Gastroesophageal sphincter (tissue), 4 donors: Measurements from ENCODE around the gene ADGRB2. TPM values are rescaled to one million over a fixed set of nuclear protein-coding genes. Genes with fewer than 3 reads are reported as not detected.

Source experiments
- ATAC-seq: fragments of 150-250 bp; one replicate; pipeline ENCODE4 v1.9.1; 2016; ENCODE audit warnings: mild to moderate bottlenecking, moderate library complexity
- H3K27ac ChIP-seq, 4 donors: fragments of 200-600 bp; sonication (generic) in 3 of 4; 1 replicate in 3 of 4; 2 replicates in 1 of 4; pipeline ENCODE4 v1.5.1; 2016 to 2019
- H3K27me3 ChIP-seq: fragments of 200-600 bp; sonication (generic); one replicate; pipeline ENCODE4 v1.5.1; 2019
- H3K36me3 ChIP-seq, 2 donors: fragments of 200-600 bp; sonication (generic); one replicate each; pipeline ENCODE4 v1.5.1; 2019; ENCODE audit warnings: control low read depth in 1 of 2
- H3K4me1 ChIP-seq, 3 donors: fragments of 200-600 bp; sonication (generic); 1 replicate in 2 of 3; 2 replicates in 1 of 3; pipeline ENCODE4 v1.5.1; 2016 to 2019; ENCODE audit warnings: control low read depth in 2 of 3
- H3K4me3 ChIP-seq, 2 donors: fragments of 200-600 bp; sonication (generic); one replicate each; pipeline ENCODE4 v1.5.1; 2019; ENCODE audit warnings: mild to moderate bottlenecking in 1 of 2, moderate library complexity in 1 of 2
- H3K9me3 ChIP-seq, 3 donors: fragments of 200-600 bp; sonication (generic); one replicate each; pipeline ENCODE4 v1.5.1; 2017 to 2019; ENCODE audit warnings: control low read depth in 2 of 3
- EP300 ChIP-seq: sonication (generic); formaldehyde crosslinking; IDR thresholded peaks from one replicate; pipeline ENCODE4 v1.6.1; 2017; ENCODE audit warnings: antibody characterized with exemption, mild to moderate bottlenecking
- POLR2A ChIP-seq, 2 donors: fragments of 450-650 bp; IDR thresholded peaks; one replicate each; pipeline ENCODE4 v1.6.1; 2017; ENCODE audit warnings: antibody characterized with exemption in 2 of 2, mild to moderate bottlenecking in 2 of 2, moderate library complexity in 1 of 2
- POLR2AphosphoS5 ChIP-seq: sonication (generic); formaldehyde crosslinking; IDR thresholded peaks from one replicate; pipeline ENCODE4 v1.6.1; 2017; ENCODE audit warnings: antibody characterized with exemption
- WGBS, 2 donors: methylation state at CpG; one replicate each; pipeline ENCODE4 v1.1.5; 2018; ENCODE audit warnings: low coverage in 1 of 2; 5-methylcytosine and 5-hydroxymethylcytosine counted together
- total RNA-seq, 4 donors: library from RNA; depleted of rRNA; stranded (reverse); fragments of >200 nt; gene quantifications; one replicate each; pipeline ENCODE4 v1.1.0, GENCODE V29; 2016
- TF ChIP-seq, protein P1 (sequence below), 4 experiments: fragments of 200-600 bp in 2 of 4; fragments of 450-650 bp in 2 of 4; sonication (generic) in 1 of 4; IDR thresholded peaks; one replicate each; pipeline ENCODE4 v1.5.1; 2017 to 2019; ENCODE audit warnings: antibody characterized with exemption in 4 of 4, mild to moderate bottlenecking in 2 of 4, moderate library complexity in 2 of 4

ADGRB2 gene
- total RNA-seq, 4 donors from 2014 or later = 1.7 to 6.0 (median 3.2) TPM

DNA sequence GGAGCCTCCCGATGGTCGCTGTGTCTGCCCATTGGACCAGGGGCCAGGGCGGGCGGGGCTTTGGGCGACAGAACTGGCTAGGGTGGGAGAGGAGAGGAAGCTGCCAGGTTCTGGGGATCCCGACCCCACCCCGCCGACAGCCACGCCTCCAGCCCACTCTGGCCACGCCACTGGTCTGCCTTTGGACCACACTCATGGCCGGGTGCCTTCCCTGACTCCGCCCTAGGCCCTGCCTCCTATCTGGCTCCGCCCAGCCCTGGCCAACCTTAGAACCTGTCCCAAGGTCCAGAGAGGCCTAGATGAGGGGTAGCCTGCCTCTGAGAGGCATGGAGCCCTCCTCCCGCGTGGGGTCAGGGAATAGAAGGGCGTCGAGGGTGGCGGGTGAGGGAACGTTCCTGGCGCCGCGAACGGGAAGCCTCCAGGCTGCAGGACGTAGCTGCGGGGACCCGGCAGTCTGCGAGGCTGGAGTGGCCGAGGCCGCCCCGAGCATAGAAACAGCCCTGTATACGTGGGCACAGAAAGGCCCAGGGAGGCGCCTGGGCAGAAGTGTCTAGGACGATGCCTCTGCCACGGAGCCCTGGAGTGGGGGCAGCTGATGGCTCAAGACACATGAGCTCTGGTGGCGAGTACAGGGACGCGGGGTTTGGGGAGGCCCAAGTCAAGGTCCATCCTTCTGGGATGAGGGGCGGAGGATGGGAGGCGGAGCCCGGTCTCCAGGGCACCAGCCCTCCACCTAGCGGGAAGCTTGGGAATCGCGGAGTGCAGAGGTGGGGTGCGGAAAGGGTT lies 48.9 kb downstream of the ADGRB2 start:
- peak overlapping the region; percentile 16 to 58 for H3K4me3 ChIP-seq
- no peaks in the 10 kb centered on the region for H3K27me3 ChIP-seq
- ATAC-seq = peak; percentile 94
- no peaks in the 10 kb centered on the region for H3K9me3 ChIP-seq
- H3K27ac ChIP-seq = peak overlapping the region; percentile 71 to 97 (median 96)
- WGBS, 2 donors = 0 to 1% methylated on average over 2 to 8 of the region's 44 CpGs
- peaks cover 0 to 53% (median 37%) of the 10 kb centered on the region in 3 donors for H3K4me1 ChIP-seq
- TF ChIP-seq, protein P1, sequence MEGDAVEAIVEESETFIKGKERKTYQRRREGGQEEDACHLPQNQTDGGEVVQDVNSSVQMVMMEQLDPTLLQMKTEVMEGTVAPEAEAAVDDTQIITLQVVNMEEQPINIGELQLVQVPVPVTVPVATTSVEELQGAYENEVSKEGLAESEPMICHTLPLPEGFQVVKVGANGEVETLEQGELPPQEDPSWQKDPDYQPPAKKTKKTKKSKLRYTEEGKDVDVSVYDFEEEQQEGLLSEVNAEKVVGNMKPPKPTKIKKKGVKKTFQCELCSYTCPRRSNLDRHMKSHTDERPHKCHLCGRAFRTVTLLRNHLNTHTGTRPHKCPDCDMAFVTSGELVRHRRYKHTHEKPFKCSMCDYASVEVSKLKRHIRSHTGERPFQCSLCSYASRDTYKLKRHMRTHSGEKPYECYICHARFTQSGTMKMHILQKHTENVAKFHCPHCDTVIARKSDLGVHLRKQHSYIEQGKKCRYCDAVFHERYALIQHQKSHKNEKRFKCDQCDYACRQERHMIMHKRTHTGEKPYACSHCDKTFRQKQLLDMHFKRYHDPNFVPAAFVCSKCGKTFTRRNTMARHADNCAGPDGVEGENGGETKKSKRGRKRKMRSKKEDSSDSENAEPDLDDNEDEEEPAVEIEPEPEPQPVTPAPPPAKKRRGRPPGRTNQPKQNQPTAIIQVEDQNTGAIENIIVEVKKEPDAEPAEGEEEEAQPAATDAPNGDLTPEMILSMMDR (IDR thresholded peaks at IDR 0.05) = peak in 3 of 4 experiments; percentile 88 to 99 (median 89)
- TF ChIP-seq POLR2A (IDR thresholded peaks at IDR 0.05) = peak; percentile 26 to 34
- TF ChIP-seq POLR2AphosphoS5 = peak; percentile 53
- TF ChIP-seq EP300 = no peak
- no peaks in the 10 kb centered on the region for H3K36me3 ChIP-seq

DNA sequence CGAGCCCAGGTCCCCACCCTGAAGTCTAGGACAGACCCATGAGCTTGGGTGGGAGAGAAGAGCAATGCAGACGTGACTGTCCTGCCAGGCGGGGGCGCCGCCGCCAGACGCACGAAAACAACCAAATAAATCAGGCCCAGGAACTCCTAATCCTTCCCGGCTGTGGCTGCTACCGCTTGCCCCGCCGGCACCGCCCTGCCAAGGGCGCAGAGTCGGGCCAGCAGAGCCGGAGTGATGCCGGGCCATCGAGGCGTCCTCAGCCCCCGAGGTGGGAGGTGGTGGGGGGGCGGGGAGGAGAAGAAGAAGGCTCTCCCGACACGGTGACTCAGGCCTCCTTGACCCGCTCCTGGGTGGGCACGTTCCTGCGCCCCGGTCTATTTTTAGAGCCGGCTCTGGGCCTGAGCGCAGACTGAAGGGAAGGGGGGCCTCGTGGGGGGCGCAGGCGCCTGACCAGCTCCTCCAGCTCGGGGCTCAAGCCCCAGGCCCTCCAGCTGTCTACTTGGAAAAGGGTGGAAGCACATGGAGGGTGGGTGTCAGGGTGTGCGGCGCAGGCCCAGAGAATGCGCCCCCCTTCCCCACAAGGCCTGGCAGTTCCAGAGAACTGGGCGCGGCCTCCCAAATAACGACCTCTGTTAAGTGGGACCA lies 49.6 kb downstream of the ADGRB2 start:
- 0% methylated on average over 2 of the region's 39 CpGs; no CpG with 5 or more reads in 1 of the 2 donors for WGBS, 2 donors
- Histone ChIP-seq H3K27ac (peak overlapping the region; percentile 71 to 97 (median 96)), H3K27me3 (no peaks in the 10 kb centered on the region), H3K4me3 (peak overlapping the region; percentile 0 to 58), H3K4me1 (peaks cover 0 to 53% (median 37%) of the 10 kb centered on the region in 3 donors), H3K9me3 (no peaks in the 10 kb centered on the region), H3K36me3 (no peaks in the 10 kb centered on the region)
- no peak for TF ChIP-seq POLR2A (IDR thresholded peaks at IDR 0.05)
- TF ChIP-seq, protein P1 (IDR thresholded peaks at IDR 0.05) = peak in 3 of 4 experiments; percentile 36 to 66 (median 37)
- TF ChIP-seq POLR2AphosphoS5 = peak; percentile 94
- TF ChIP-seq EP300 = no peak
- peak; percentile 74 for ATAC-seq

DNA sequence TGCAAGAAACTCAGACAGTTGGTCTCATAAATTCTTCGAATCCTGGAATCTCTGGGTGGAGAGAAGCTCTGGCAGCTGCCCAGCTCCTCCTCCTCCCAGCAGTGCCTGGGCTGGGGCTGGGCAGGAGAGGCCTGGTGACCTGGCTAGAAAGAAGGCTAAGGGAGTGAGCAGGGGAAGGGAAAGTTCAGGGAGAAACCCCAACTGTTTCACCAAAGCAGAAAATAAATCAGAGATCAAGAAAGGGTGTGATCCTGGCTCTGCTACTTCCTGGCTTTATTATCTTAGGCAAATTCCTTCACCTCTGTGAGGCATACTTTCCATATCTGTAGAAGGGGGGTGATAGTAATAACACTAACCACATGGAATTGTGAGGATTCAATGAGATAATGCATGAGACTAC lies 51.5 kb downstream of the ADGRB2 start:
- 0% methylated on average over 1 of the region's 1 CpG; no CpG with 5 or more reads in 1 of the 2 donors for WGBS, 2 donors
- peaks cover 0 to 53% (median 37%) of the 10 kb centered on the region in 3 donors for H3K4me1 ChIP-seq
- no peak overlapping the region for H3K4me3 ChIP-seq
- peak overlapping the region; percentile 71 to 97 (median 96) for H3K27ac ChIP-seq
- no peak for TF ChIP-seq EP300
- TF ChIP-seq POLR2AphosphoS5 = peak; percentile 74
- TF ChIP-seq POLR2A (IDR thresholded peaks at IDR 0.05) = no peak
- TF ChIP-seq, protein P1 (IDR thresholded peaks at IDR 0.05) = no peak
- ATAC-seq = no peak
- no peaks in the 10 kb centered on the region for H3K36me3 ChIP-seq
- no peaks in the 10 kb centered on the region for H3K9me3 ChIP-seq
- H3K27me3 ChIP-seq = no peaks in the 10 kb centered on the region

DNA sequence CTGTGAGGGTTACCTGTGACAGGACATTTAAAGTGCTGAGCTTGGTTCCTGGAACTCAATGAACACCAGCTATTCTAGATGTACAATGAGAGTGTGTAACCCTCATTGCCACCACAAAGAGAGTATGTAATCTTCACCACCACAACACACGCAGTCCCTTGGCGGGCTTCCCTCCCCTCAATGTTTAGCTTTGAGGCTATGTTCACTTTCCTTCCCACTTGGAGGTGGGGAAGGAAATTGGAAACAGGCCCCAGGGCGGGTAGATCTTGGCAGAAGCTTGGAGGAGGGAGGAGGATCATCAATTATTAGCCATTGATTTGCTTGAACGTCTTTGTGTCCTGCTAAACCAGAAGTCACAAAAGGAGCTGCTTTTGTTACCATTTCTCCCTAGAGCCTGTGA lies 52.1 kb downstream of the ADGRB2 start:
- 0 to 50% methylated on average over 1 to 4 of the region's 4 CpGs for WGBS, 2 donors
- peaks cover 0 to 53% (median 37%) of the 10 kb centered on the region in 3 donors for H3K4me1 ChIP-seq

More for the DNA sequence above, 52.1 kb downstream of the ADGRB2 start:
- TF ChIP-seq EP300 = no peak
- TF ChIP-seq POLR2A (IDR thresholded peaks at IDR 0.05) = no peak
- TF ChIP-seq, protein P1 (IDR thresholded peaks at IDR 0.05) = no peak
- no peak for TF ChIP-seq POLR2AphosphoS5
- H3K27me3 ChIP-seq = no peaks in the 10 kb centered on the region
- no peaks in the 10 kb centered on the region for H3K36me3 ChIP-seq
- peak overlapping the region; percentile 71 to 97 (median 96) for H3K27ac ChIP-seq
- no peak overlapping the region for H3K4me3 ChIP-seq
- ATAC-seq = no peak
- H3K9me3 ChIP-seq = no peaks in the 10 kb centered on the region
